ENCODE results near the gene GAL3ST3.

Gene GAL3ST3

DNA sequence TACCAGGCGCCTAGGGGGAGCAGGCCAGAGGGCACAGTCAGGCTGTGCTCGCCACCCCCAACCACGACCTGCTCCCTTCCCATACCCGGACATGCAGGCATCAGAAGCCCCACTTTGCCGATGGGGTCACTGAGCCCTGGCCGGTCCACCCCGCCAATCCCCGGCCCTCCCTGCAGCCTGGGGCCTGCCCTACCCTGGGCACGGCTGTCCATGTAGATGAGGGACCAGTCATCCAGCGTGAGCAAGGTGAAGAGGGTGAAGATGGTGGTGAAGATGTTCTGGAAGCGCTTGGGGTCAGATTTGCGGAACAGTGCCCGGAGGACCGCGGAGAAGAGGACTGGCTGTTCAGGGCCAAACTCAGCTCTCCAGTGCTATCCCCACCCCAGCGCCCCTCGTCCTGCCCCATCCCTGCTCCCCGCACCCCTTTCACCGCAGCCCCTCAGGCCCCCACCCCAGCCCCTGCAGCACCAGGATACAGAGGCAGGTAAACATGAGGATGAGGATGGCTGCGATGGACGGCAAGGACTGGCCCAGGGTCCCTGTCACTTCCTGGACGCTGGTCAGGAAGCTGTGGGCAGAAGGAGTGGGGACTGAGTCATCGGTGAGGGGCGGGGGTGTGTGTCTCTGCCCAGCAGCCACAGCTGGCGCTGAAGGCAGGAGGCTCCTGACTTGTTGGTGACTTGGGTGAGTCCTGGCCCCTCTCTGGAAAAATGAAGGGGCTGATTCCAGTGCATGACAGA is 28.2 kb downstream of the GAL3ST3 start:
- DNase-seq (ENCODE audit: low read depth) = peak; percentile 94
- TF ChIP-seq, protein P1, sequence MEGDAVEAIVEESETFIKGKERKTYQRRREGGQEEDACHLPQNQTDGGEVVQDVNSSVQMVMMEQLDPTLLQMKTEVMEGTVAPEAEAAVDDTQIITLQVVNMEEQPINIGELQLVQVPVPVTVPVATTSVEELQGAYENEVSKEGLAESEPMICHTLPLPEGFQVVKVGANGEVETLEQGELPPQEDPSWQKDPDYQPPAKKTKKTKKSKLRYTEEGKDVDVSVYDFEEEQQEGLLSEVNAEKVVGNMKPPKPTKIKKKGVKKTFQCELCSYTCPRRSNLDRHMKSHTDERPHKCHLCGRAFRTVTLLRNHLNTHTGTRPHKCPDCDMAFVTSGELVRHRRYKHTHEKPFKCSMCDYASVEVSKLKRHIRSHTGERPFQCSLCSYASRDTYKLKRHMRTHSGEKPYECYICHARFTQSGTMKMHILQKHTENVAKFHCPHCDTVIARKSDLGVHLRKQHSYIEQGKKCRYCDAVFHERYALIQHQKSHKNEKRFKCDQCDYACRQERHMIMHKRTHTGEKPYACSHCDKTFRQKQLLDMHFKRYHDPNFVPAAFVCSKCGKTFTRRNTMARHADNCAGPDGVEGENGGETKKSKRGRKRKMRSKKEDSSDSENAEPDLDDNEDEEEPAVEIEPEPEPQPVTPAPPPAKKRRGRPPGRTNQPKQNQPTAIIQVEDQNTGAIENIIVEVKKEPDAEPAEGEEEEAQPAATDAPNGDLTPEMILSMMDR (IDR thresholded peaks at IDR 0.05; ENCODE audit: low read depth, low read length) = no peak
- peak; percentile 20; the same call in 1 of the 2 replicates for TF ChIP-seq MYC (IDR thresholded peaks at IDR 0.05; ENCODE audit: low read depth, low read length)
- TF ChIP-seq, protein P2, sequence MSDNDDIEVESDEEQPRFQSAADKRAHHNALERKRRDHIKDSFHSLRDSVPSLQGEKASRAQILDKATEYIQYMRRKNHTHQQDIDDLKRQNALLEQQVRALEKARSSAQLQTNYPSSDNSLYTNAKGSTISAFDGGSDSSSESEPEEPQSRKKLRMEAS (IDR thresholded peaks at IDR 0.05; ENCODE audit: low read depth, low read length) = peak; percentile 69
- no peak for TF ChIP-seq POLR2A (IDR thresholded peaks at IDR 0.05; ENCODE audit: extremely low read depth, insufficient read length)
- H3K4me3 ChIP-seq (ENCODE audit: low read depth, low read length) = no peak overlapping the region

DNA sequence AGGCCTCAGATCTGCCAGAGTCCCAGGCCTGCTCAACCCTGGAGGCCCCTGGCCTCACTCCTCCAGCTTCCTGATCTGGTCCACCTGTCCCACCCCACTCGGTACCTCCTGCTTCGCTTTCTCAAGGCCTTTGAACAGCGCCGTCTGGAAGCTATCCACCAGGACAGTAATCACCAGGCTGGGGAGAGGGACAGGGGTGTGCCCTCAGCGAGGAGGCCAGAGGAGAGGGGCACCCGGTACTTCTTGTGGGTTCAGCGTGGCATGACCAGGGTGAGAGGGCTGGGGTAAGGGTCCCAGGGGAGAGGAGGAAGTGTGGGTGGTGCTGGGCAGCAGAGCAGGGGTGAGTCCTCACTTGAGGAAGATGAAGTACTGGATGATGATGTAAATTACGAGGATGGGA is 28.7 kb downstream of the GAL3ST3 start:
- peak; percentile 40 for DNase-seq (ENCODE audit: low read depth)
- no peak overlapping the region for H3K4me3 ChIP-seq (ENCODE audit: low read depth, low read length)
- TF ChIP-seq POLR2A (IDR thresholded peaks at IDR 0.05; ENCODE audit: extremely low read depth, insufficient read length) = no peak
- TF ChIP-seq MYC (IDR thresholded peaks at IDR 0.05; ENCODE audit: low read depth, low read length) = no peak
- TF ChIP-seq, protein P1 (IDR thresholded peaks at IDR 0.05; ENCODE audit: low read depth, low read length) = no peak

DNA sequence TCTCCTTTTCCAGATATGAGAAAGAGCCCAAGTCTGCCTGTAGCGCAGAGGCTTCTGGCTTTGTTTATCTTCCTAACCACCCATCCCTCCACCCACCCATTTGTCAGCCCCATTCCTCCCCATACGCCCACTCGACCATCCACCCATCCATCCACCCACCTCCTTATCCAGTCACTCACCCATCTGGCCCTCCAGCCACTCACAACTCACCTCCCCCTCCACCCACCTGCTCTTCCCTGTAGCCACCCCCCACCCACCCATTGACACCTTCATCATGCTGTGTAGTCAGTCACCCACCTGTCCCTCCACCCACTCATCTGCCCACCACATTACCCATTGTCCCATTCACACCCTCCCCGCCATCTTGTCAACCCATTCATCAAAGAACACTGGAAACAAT is 31.6 kb downstream of the GAL3ST3 start:
- H3K4me3 ChIP-seq (ENCODE audit: low read depth, low read length) = no peak overlapping the region
- DNase-seq (ENCODE audit: low read depth) = no peak
- TF ChIP-seq, protein P2 (IDR thresholded peaks at IDR 0.05; ENCODE audit: low read depth, low read length) = no peak
- TF ChIP-seq POLR2A (IDR thresholded peaks at IDR 0.05; ENCODE audit: extremely low read depth, insufficient read length) = no peak
- TF ChIP-seq, protein P1 (IDR thresholded peaks at IDR 0.05; ENCODE audit: low read depth, low read length) = no peak
- no peak for TF ChIP-seq MYC (IDR thresholded peaks at IDR 0.05; ENCODE audit: low read depth, low read length)

DNA sequence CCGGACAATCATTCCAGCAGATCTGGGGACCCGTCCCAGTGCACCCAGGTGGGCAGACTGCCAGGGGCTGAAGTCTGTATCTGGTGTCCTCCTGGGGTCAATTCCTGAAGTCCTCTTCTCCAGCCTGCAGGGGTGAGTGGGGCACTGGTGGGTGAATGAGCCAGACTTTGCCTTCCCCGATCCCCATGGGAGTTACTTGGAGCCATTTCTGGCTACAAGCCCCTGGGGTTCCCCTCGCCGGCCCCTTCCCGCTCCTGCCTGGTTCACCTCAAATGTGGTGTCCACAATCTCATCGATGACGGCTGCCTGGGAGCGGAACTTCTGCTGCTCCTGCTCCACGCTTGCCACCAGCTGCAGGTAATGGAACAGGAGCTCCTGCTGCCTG is 32.2 kb downstream of the GAL3ST3 start:
- no peak for DNase-seq (ENCODE audit: low read depth)
- H3K4me3 ChIP-seq (ENCODE audit: low read depth, low read length) = no peak overlapping the region
- TF ChIP-seq, protein P2 (IDR thresholded peaks at IDR 0.05; ENCODE audit: low read depth, low read length) = no peak
- TF ChIP-seq POLR2A (IDR thresholded peaks at IDR 0.05; ENCODE audit: extremely low read depth, insufficient read length) = no peak
- TF ChIP-seq MYC (IDR thresholded peaks at IDR 0.05; ENCODE audit: low read depth, low read length) = no peak
- TF ChIP-seq, protein P1 (IDR thresholded peaks at IDR 0.05; ENCODE audit: low read depth, low read length) = no peak

DNA sequence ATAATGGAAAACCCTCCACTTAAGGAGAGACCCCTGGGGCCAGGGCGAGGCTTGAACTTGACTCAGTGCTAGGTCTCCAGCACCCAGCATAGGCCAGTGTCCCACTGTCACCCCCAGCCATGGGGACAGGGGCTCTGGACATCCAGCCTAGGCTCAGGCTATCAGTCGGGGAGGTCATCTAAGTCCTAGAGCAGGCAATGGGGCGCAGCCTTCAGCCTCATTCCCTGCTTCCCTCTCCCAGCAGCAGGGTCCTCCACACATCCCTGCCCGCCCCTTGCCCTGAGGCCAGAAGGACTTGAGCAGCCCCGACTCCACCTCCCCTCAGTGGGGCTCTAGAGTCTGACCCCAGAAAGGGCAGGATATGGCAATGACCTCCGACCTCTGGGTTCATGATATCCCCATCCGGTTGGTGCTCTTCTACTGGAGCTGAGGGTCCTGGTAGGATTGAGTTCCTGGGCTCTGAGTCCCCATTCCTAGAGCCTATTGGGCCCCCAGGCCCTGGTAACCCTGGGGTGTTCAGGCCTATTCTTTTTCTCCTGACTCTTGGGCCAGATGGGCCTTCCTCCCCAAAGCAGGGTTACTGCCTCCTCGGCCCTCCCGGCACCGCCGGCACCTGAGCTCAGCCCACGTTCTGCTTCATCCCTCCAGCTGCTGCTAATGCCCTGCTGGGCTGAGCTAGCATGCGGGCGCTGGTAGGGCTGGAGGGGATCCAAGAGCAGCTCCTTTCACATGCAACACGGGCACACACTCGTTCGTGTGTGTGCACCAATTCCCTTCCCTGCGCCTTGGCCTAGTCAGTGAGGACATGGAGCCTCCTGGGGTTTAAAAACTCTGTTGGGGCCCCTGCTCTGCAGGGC is 32.8 kb downstream of the GAL3ST3 start:
- DNase-seq (ENCODE audit: low read depth) = no peak
- TF ChIP-seq, protein P2 (IDR thresholded peaks at IDR 0.05; ENCODE audit: low read depth, low read length) = no peak
- TF ChIP-seq POLR2A (IDR thresholded peaks at IDR 0.05; ENCODE audit: extremely low read depth, insufficient read length) (no peak), MYC (IDR thresholded peaks at IDR 0.05; ENCODE audit: low read depth, low read length) (no peak)
- TF ChIP-seq, protein P1 (IDR thresholded peaks at IDR 0.05; ENCODE audit: low read depth, low read length) = no peak

More for the DNA sequence above, 32.8 kb downstream of the GAL3ST3 start:
- H3K4me3 ChIP-seq (ENCODE audit: low read depth, low read length) = no peak overlapping the region

Data from NB4 (cell line).